Memory B cell (primary cell): ENCODE measurements around the gene VCX3B.
"Not testable (repeated sequence)": the region's sequence is repeated elsewhere in the genome, so short reads cannot be mapped to it uniquely, and the experiment has no call there.

Experiments
- ATAC-seq: fragments of 150-1000 bp; cut with Tn5 transposase; 2 replicates; pipeline ENCODE4 v1.10.0; 2021; ENCODE audit warnings: low read depth, mild to moderate bottlenecking, moderate library complexity
- DNase-seq, 2 donors: peaks; one replicate each; pipeline ENCODE4 v3.0.0; 2022; ENCODE audit warnings: low spot score in 2 of 2
- H3K27ac Mint-ChIP-seq: one replicate; pipeline ENCODE4 v1.8.0; 2022; ENCODE audit warnings: mild to moderate bottlenecking, moderate library complexity, mixed read lengths
- H3K27me3 Mint-ChIP-seq: one replicate; pipeline ENCODE4 v1.8.0; 2022; ENCODE audit warnings: mixed read lengths
- H3K36me3 Mint-ChIP-seq: one replicate; pipeline ENCODE4 v1.8.0; 2022; ENCODE audit warnings: mild to moderate bottlenecking, mixed read lengths
- H3K4me1 Mint-ChIP-seq: one replicate; pipeline ENCODE4 v1.8.0; 2022; ENCODE audit warnings: mixed read lengths
- H3K4me3 Mint-ChIP-seq: one replicate; pipeline ENCODE4 v1.8.0; 2022; ENCODE audit warnings: mild to moderate bottlenecking, moderate library complexity, mixed read lengths
- H3K9me3 Mint-ChIP-seq: one replicate; pipeline ENCODE4 v1.8.0; 2022; ENCODE audit warnings: mixed read lengths

Gene VCX3B

GRCh38 chrX:8500203-8500602 lies 35.6 kb downstream of the VCX3B start:
- H3K36me3 Mint-ChIP-seq = no peaks in the 10 kb centered on the region
- no peaks in the 10 kb centered on the region for H3K27me3 Mint-ChIP-seq
- H3K4me1 Mint-ChIP-seq = no peaks in the 10 kb centered on the region
- no peak overlapping the region for H3K27ac Mint-ChIP-seq
- H3K9me3 Mint-ChIP-seq = no peaks in the 10 kb centered on the region
- no peak for ATAC-seq
- no peak overlapping the region for H3K4me3 Mint-ChIP-seq
- no peak for DNase-seq

GRCh38 chrX:8502101-8502500 lies 37.5 kb downstream of the VCX3B start:
- not testable (repeated sequence) for H3K27me3 Mint-ChIP-seq, H3K9me3 Mint-ChIP-seq, H3K27ac Mint-ChIP-seq, ATAC-seq, DNase-seq, H3K4me1 Mint-ChIP-seq, H3K36me3 Mint-ChIP-seq, H3K4me3 Mint-ChIP-seq

- H3K4me3 Mint-ChIP-seq = no peak overlapping the region
- no peak overlapping the region for H3K27ac Mint-ChIP-seq
- H3K36me3 Mint-ChIP-seq = no peaks in the 10 kb centered on the region
- DNase-seq = no peak
- ATAC-seq = no peak
- no peaks in the 10 kb centered on the region for H3K4me1 Mint-ChIP-seq
- H3K9me3 Mint-ChIP-seq = no peaks in the 10 kb centered on the region
- no peaks in the 10 kb centered on the region for H3K27me3 Mint-ChIP-seq
These were observed 39.8 kb downstream of the VCX3B start for GRCh38 chrX:8504451-8504850.
